ENCODE measurements around the gene NCOA1. TPM values are rescaled to one million over a fixed set of nuclear protein-coding genes. Genes with fewer than 3 reads are reported as not detected.

The NCOA1 gene
- total RNA-seq, 1 experiment from 2014 or later: 37.1 TPM

- no peaks in the 10 kb centered on the region for H3K36me3 ChIP-seq (ENCODE audit: control insufficient read depth, insufficient read depth, low read length)
- BruUV-seq (replicated peaks): no TSS peak
- no peaks in the 10 kb centered on the region for H3K27me3 ChIP-seq (replicated peaks; ENCODE audit: control insufficient read depth, insufficient read depth, low read length)
- H3K4me3 ChIP-seq (ENCODE audit: low read depth, low read length): no peak overlapping the region
- Mint-ChIP-seq H3K9me3 (ENCODE audit: unreplicated experiment) (no peaks in the 10 kb centered on the region), H3K4me3 (ENCODE audit: unreplicated experiment) (no peak overlapping the region), H3K27ac (ENCODE audit: unreplicated experiment) (no peak overlapping the region), H3K36me3 (ENCODE audit: insufficient read depth, unreplicated experiment) (no peaks in the 10 kb centered on the region), H3K4me1 (ENCODE audit: low read depth, unreplicated experiment) (no peaks in the 10 kb centered on the region), H3K27me3 (ENCODE audit: insufficient read depth, unreplicated experiment) (no peaks in the 10 kb centered on the region)
- no peaks in the 10 kb centered on the region for H3K4me1 ChIP-seq
- DNase-seq: no peak
- no peaks in the 10 kb centered on the region for H3K9me3 ChIP-seq
- ChIA-PET POLR2A (no interaction called here), CTCF (no interaction called here)
- no peak for TF ChIP-seq CTCF (IDR thresholded peaks at IDR 0.05; ENCODE audit: insufficient read depth in 1 of 2, low read depth in 1 of 2, low read length in 1 of 2, severe bottlenecking in 1 of 2, unreplicated experiment in 1 of 2)
- intact Hi-C loops (cut with micrococcal nuclease; ENCODE audit: unreplicated experiment): no loop called here
These were observed 33.2 kb upstream of the NCOA1 start for GRCh38 chr2:24457696-24458386.

DNA sequence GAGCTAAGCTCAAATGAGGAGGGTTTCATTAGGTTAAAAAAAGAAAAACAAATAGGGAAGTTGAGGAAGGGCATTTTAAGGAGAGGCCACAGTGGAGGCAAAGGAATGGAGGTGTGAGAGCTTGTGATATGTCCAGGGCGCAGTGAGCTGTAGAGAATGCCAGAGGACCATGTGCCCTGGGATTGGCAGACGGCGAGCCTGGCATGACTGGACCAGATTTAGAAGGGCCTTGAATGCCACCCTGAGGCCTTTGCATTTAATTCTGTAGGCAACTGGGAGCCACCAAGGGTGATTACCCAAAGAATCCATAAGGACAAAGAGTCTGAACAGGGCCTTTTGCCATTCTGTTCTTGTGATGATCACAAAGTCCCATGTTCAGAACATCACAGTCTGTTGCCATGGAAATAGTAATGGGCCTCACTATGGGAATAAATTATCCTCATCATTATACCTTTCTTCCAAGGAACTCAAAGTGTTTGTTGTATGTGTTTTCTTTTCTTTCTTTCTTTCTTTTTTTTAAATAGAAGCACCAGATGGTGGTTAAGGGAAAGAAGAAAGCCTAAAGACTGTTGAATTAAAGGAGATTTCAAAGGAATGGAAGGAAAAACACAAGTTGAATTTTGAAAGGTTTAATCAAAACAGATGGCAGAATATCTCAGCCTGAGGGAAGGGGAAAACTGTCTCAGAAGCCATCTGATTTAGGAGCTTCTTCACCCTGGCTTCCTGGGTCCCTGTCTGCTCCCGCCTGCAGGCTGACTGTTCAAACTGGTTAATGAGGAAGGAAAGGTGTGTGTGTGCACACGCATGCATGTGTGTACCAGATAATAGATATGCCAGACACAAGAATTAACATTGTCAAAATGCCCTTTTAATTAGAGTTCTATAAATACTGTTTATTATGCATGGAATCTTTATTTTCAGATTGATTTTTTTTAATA is 31.6 kb upstream of the NCOA1 start:
- POLR2A ChIA-PET: no interaction called here
- no peak overlapping the region for H3K27ac Mint-ChIP-seq (ENCODE audit: unreplicated experiment)
- H3K27me3 ChIP-seq (replicated peaks; ENCODE audit: control insufficient read depth, insufficient read depth, low read length): no peaks in the 10 kb centered on the region

More for the DNA sequence above, 31.6 kb upstream of the NCOA1 start:
- H3K9me3 Mint-ChIP-seq (ENCODE audit: unreplicated experiment): no peaks in the 10 kb centered on the region
- no peak overlapping the region for H3K4me3 Mint-ChIP-seq (ENCODE audit: unreplicated experiment)
- no peak overlapping the region for H3K4me3 ChIP-seq (ENCODE audit: low read depth, low read length)
- BruUV-seq (replicated peaks): no TSS peak
- no peaks in the 10 kb centered on the region for H3K36me3 Mint-ChIP-seq (ENCODE audit: insufficient read depth, unreplicated experiment)
- intact Hi-C loops (cut with micrococcal nuclease; ENCODE audit: unreplicated experiment): no loop called here
- no peaks in the 10 kb centered on the region for H3K4me1 ChIP-seq
- H3K36me3 ChIP-seq (ENCODE audit: control insufficient read depth, insufficient read depth, low read length): no peaks in the 10 kb centered on the region
- CTCF ChIA-PET: no interaction called here
- no peaks in the 10 kb centered on the region for H3K27me3 Mint-ChIP-seq (ENCODE audit: insufficient read depth, unreplicated experiment)
- DNase-seq: no peak
- H3K9me3 ChIP-seq: no peaks in the 10 kb centered on the region
- no peaks in the 10 kb centered on the region for H3K4me1 Mint-ChIP-seq (ENCODE audit: low read depth, unreplicated experiment)
- no peak for TF ChIP-seq CTCF (IDR thresholded peaks at IDR 0.05; ENCODE audit: insufficient read depth in 1 of 2, low read depth in 1 of 2, low read length in 1 of 2, severe bottlenecking in 1 of 2, unreplicated experiment in 1 of 2)

Data from Caco-2 (cell line).